HepG2 (cell line): ENCODE measurements around the gene DRC3. TPM values are rescaled to one million over a fixed set of nuclear protein-coding genes. Genes with fewer than 3 reads are reported as not detected.

ENCODE experiments used
- CREM ChIP-seq, 2 experiments: sonication (generic) in 1 of 2; formaldehyde crosslinking in 1 of 2; IDR thresholded peaks; 2 replicates each; pipeline versions ENCODE4 v1.4.0 to v1.6.1; 2016 to 2020; ENCODE audit warnings: antibody characterized with exemption in 1 of 2, mild to moderate bottlenecking in 1 of 2, missing genetic modification reagents in 1 of 2
- ELF1 ChIP-seq: sonication (generic); formaldehyde crosslinking; IDR thresholded peaks from 2 replicates; pipeline ENCODE4 v1.4.0; 2020; ENCODE audit warnings: missing genetic modification reagents
- GATAD2A ChIP-seq: IDR thresholded peaks from 2 replicates; pipeline ENCODE4 v1.6.1; 2016
- HNRNPUL1 ChIP-seq: fragments of 200-400 bp; formaldehyde crosslinking; IDR thresholded peaks from 2 replicates; pipeline ENCODE4 v1.6.1; 2017; ENCODE audit warnings: low read depth, mild to moderate bottlenecking, low read length, moderate library complexity
- IRF2 ChIP-seq: IDR thresholded peaks from 2 replicates; pipeline ENCODE4 v1.6.1; 2018; ENCODE audit warnings: missing genetic modification reagents, missing compliant biosample characterization
- NCOR1 ChIP-seq: fragments of 200-600 bp; sonication (generic); IDR thresholded peaks from 2 replicates; pipeline ENCODE4 v1.7.0; 2017; ENCODE audit warnings: antibody characterized with exemption, low read length, borderline replicate concordance
- NFE2 ChIP-seq: sonication (generic); formaldehyde crosslinking; IDR thresholded peaks from 2 replicates; pipeline ENCODE4 v1.4.0; 2020; ENCODE audit warnings: missing genetic modification reagents
- PAX8 ChIP-seq: sonication (generic); formaldehyde crosslinking; IDR thresholded peaks from 2 replicates; pipeline ENCODE4 v1.8.0; 2022; ENCODE audit warnings: mild to moderate bottlenecking, missing genetic modification reagents, borderline replicate concordance
- RFX3 ChIP-seq: IDR thresholded peaks from 2 replicates; pipeline ENCODE4 v1.6.1; 2016; ENCODE audit warnings: missing biosample characterization, missing genetic modification reagents
- SAP130 ChIP-seq: IDR thresholded peaks from 2 replicates; pipeline ENCODE4 v1.6.1; 2016; ENCODE audit warnings: low read depth
- SMAD1 ChIP-seq: sonication (generic); formaldehyde crosslinking; IDR thresholded peaks from 2 replicates; pipeline ENCODE4 v1.4.0; 2020; ENCODE audit warnings: missing genetic modification reagents, low read depth, mild to moderate bottlenecking, borderline replicate concordance
- SNAI1 ChIP-seq: sonication (generic); formaldehyde crosslinking; IDR thresholded peaks from 2 replicates; pipeline ENCODE4 v1.5.0; 2020; ENCODE audit warnings: mild to moderate bottlenecking, missing genetic modification reagents, borderline replicate concordance
- SP2 ChIP-seq: sonication (generic); formaldehyde crosslinking; IDR thresholded peaks from 2 replicates; pipeline ENCODE4 v1.5.1; 2020; ENCODE audit warnings: mild to moderate bottlenecking, missing genetic modification reagents
- ZNF121 ChIP-seq: sonication (generic); formaldehyde crosslinking; IDR thresholded peaks from 2 replicates; pipeline ENCODE4 v1.5.0; 2020; ENCODE audit warnings: mild to moderate bottlenecking, missing genetic modification reagents
- ZNF263 ChIP-seq: sonication (generic); formaldehyde crosslinking; IDR thresholded peaks from 2 replicates; pipeline ENCODE4 v1.4.0; 2020; ENCODE audit warnings: missing genetic modification reagents
- ZNF556 ChIP-seq: sonication (generic); formaldehyde crosslinking; IDR thresholded peaks from 2 replicates; pipeline ENCODE4 v1.4.0; 2020; ENCODE audit warnings: mild to moderate bottlenecking, missing genetic modification reagents, borderline replicate concordance
- ZNF737 ChIP-seq: sonication (generic); formaldehyde crosslinking; IDR thresholded peaks from 2 replicates; pipeline ENCODE4 v1.5.0; 2020; ENCODE audit warnings: missing genetic modification reagents, mild to moderate bottlenecking, borderline replicate concordance
- ZNF878 ChIP-seq: sonication (generic); formaldehyde crosslinking; IDR thresholded peaks from 2 replicates; pipeline ENCODE4 v1.8.1; 2023; ENCODE audit warnings: mild to moderate bottlenecking, missing genetic modification reagents, moderate library complexity
- polyA plus RNA-seq, 8 experiments: library from polyadenylated mRNA; depleted of rRNA in 3 of 8; stranded (reverse) in 7 of 8; unstranded in 1 of 8; fragments of >200 nt; fragmentation: Illumina TruSeq in 4 of 8; extraction: Trizol in 4 of 8; gene quantifications; 2 replicates each; pipeline versions ENCODE4 v1.2.1 to v1.2.3, GENCODE V29; 2011 to 2016; ENCODE audit warnings: low read depth in 4 of 8, missing spikeins in 1 of 8, mixed read lengths in 1 of 8; ENCODE audit not compliant: insufficient read depth in 1 of 8
- total RNA-seq, 5 experiments: library from RNA; depleted of rRNA; stranded (reverse); fragments of >200 nt; fragmentation: Illumina TruSeq; extraction: Trizol; gene quantifications; 2 replicates each; pipeline ENCODE4 v1.2.3, GENCODE V29; 2016; ENCODE audit warnings: low read depth in 1 of 5
- TF ChIP-seq, protein P1 (sequence below): sonication (generic); formaldehyde crosslinking; IDR thresholded peaks from 2 replicates; pipeline ENCODE4 v1.5.0; 2020; ENCODE audit warnings: mild to moderate bottlenecking, missing genetic modification reagents, moderate library complexity
- TF ChIP-seq, protein P2 (sequence below): sonication (generic); formaldehyde crosslinking; IDR thresholded peaks from 2 replicates; pipeline ENCODE4 v1.5.0; 2020; ENCODE audit warnings: missing genetic modification reagents
- TF ChIP-seq, protein P3 (sequence below): IDR thresholded peaks from 2 replicates; pipeline ENCODE4 v1.6.1; 2016
- TF ChIP-seq, protein P4 (sequence below): sonication (generic); formaldehyde crosslinking; IDR thresholded peaks from 2 replicates; pipeline ENCODE4 v1.5.1; 2020; ENCODE audit warnings: mild to moderate bottlenecking, missing genetic modification reagents
- TF ChIP-seq, protein P5 (sequence below): sonication (generic); formaldehyde crosslinking; IDR thresholded peaks from 2 replicates; pipeline ENCODE4 v1.8.1; 2023; ENCODE audit warnings: mild to moderate bottlenecking, inconsistent platforms, moderate library complexity, missing genetic modification reagents, borderline replicate concordance

DRC3 gene
- total and polyA plus RNA-seq, 2 of the 13 experiments (the other 11 are each of a cell fraction or from before 2014, with no cell fraction given): 0.53 to 0.87 TPM

DNA sequence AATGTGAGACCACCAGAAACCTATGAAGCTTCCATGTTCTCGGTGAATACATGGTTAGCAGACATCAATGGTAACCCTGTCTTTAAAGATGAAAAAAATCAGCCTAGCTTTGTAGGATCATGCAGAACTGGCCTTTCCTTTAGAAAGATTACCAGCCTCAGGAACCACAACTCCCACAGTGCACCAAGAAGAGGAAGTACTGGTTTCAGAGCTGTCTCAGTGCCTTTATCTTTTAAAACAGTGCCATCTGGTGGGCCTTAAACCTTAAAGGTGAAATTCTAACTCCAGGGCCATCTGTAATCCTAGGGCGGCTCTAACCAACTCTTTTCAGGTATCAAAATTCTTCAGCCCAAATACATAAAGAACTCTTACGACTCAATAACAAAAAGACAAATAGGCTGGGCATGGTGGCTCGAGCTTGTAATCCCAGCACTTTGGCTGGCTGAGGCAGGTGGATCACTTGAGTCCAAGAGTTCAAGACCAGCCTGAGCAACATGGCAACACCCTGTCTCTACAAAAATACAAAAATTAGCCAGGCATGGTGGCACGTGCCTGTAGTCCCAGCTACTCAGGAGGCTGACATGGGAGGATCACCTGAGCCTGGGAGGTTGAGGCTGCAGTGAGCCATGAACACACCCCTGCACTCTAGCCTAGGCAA is 60.9 kb downstream of the DRC3 start (continued):
- TF ChIP-seq ZNF556 (0 out of 2 replicates have a peak, but pooled peaks have one; percentile 33), CREM (IDR thresholded peaks at IDR 0.05) (peak; percentile 53; the same call in 1 of the 2 replicates), CREM (CRISPR knock-in tag; IDR thresholded peaks at IDR 0.05) (no peak), SAP130 (CRISPR knock-in tag) (peak; percentile 40; the same call in 1 of the 2 replicates), ZNF878 (CRISPR knock-in tag) (no peak), RFX3 (no peak), SP2 (no peak), NCOR1 (no peak), NFE2 (no peak), ZNF263 (CRISPR knock-in tag) (no peak), SNAI1 (CRISPR knock-in tag) (no peak), IRF2 (0 out of 2 replicates have a peak, but pooled peaks have one; percentile 27), ZNF121 (CRISPR knock-in tag) (peak; percentile 51; the same call in 1 of the 2 replicates), ZNF737 (CRISPR knock-in tag) (no peak), PAX8 (CRISPR knock-in tag) (no peak), HNRNPUL1 (no peak), ELF1 (CRISPR knock-in tag) (peak; percentile 93), GATAD2A (CRISPR knock-in tag) (0 out of 2 replicates have a peak, but pooled peaks have one; percentile 15), SMAD1 (CRISPR knock-in tag) (no peak)
- TF ChIP-seq, protein P1, sequence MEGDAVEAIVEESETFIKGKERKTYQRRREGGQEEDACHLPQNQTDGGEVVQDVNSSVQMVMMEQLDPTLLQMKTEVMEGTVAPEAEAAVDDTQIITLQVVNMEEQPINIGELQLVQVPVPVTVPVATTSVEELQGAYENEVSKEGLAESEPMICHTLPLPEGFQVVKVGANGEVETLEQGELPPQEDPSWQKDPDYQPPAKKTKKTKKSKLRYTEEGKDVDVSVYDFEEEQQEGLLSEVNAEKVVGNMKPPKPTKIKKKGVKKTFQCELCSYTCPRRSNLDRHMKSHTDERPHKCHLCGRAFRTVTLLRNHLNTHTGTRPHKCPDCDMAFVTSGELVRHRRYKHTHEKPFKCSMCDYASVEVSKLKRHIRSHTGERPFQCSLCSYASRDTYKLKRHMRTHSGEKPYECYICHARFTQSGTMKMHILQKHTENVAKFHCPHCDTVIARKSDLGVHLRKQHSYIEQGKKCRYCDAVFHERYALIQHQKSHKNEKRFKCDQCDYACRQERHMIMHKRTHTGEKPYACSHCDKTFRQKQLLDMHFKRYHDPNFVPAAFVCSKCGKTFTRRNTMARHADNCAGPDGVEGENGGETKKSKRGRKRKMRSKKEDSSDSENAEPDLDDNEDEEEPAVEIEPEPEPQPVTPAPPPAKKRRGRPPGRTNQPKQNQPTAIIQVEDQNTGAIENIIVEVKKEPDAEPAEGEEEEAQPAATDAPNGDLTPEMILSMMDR: peak; percentile 90
- TF ChIP-seq, protein P2, sequence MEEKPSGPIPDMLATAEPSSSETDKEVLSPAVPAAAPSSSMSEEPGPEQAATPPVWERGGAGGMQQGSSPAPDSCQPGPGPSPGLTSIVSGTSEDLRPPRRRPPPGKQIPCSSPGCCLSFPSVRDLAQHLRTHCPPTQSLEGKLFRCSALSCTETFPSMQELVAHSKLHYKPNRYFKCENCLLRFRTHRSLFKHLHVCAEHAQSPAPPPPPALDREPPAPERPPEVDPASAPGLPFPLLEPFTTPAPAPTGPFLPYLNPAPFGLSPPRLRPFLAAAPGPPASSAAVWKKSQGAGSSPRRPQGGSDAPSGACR (CRISPR knock-in tag): 0 out of 2 replicates have a peak, but pooled peaks have one; percentile 35
- TF ChIP-seq, protein P3, sequence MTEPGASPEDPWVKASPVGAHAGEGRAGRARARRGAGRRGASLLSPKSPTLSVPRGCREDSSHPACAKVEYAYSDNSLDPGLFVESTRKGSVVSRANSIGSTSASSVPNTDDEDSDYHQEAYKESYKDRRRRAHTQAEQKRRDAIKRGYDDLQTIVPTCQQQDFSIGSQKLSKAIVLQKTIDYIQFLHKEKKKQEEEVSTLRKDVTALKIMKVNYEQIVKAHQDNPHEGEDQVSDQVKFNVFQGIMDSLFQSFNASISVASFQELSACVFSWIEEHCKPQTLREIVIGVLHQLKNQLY (CRISPR knock-in tag): no peak
- TF ChIP-seq, protein P4, sequence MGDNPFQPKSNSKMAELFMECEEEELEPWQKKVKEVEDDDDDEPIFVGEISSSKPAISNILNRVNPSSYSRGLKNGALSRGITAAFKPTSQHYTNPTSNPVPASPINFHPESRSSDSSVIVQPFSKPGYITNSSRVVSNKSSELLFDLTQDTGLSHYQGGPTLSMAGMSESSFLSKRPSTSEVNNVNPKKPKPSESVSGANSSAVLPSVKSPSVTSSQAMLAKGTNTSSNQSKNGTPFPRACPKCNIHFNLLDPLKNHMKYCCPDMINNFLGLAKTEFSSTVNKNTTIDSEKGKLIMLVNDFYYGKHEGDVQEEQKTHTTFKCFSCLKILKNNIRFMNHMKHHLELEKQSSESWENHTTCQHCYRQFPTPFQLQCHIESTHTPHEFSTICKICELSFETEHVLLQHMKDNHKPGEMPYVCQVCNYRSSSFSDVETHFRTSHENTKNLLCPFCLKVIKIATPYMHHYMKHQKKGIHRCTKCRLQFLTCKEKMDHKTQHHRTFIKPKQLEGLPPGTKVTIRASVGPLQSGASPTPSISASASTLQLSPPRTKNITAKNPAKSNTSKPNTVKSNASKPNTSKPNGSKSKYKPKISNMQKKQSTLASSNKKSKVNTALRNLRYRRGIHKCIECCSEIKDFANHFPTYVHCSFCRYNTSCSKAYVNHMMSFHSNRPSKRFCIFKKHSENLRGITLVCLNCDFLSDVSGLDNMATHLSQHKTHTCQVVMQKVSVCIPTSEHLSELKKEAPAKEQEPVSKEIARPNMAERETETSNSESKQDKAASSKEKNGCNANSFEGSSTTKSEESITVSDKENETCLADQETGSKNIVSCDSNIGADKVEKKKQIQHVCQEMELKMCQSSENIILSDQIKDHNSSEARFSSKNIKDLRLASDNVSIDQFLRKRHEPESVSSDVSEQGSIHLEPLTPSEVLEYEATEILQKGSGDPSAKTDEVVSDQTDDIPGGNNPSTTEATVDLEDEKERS (CRISPR knock-in tag): no peak
- TF ChIP-seq, protein P5, sequence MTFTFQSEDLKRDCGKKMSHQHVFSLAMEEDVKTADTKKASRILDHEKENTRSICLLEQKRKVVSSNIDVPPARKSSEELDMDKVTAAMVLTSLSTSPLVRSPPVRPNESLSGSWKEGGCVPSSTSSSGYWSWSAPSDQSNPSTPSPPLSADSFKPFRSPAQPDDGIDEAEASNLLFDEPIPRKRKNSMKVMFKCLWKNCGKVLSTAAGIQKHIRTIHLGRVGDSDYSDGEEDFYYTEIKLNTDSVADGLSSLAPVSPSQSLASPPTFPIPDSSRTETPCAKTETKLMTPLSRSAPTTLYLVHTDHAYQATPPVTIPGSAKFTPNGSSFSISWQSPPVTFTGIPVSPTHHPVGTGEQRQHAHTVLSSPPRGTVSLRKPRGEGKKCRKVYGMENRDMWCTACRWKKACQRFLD (CRISPR knock-in tag): no peak
